22Rv1 (cell line): Measurements from ENCODE around the gene CCDC97.

Experiments used
- CTCF ChIP-seq: fragments of 450-650 bp; IDR thresholded peaks from 2 replicates; pipeline ENCODE4 v1.5.1; 2017; ENCODE audit warnings: mild to moderate bottlenecking
- ZFX ChIP-seq: fragments of 450-650 bp; IDR thresholded peaks from 2 replicates; pipeline ENCODE4 v1.6.1; 2017; ENCODE audit warnings: antibody characterized with exemption, borderline replicate concordance

DNA sequence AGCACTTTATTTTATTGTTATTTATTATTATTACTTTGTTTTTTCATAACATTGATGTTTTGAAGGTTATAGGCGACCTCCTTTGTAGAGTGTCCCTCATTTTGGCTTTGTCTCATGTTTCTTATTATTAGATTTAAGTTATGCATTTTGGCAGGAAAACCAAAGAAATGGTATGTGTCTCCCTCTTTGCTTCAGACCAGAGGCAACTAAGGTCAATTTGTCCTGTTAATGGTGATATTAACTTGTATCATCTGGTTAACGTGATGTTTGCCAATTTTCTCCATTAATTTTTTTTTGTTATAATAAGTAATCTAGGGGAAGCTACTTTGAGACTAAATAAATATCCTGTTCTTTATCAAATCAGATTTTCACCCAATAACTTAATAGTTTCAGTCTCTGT, 62.5 kb downstream of the CCDC97 start:
- no peak for TF ChIP-seq CTCF
- TF ChIP-seq ZFX, result no peak
